Stimulated activated CD4-positive, alpha-beta T cell treated with anti-CD3 and anti-CD28 coated beads, TNF-alpha, amount 100 ng/mL, for 1 hour (primary cell): ENCODE data around the gene PDLIM5.
A peak's percentile ranks its signal among the peaks of the same experiment; 100 is the strongest.
"Not testable (repeated sequence)": the region's sequence is repeated elsewhere in the genome, so short reads cannot be mapped to it uniquely, and the experiment has no call there.

Source experiments
- DNase-seq, 3 donors: peaks; one replicate each; pipeline ENCODE4 v3.0.0-alpha.2; 2020; ENCODE audit warnings: low read depth in 3 of 3, low spot score in 1 of 3

Gene PDLIM5, protein sequence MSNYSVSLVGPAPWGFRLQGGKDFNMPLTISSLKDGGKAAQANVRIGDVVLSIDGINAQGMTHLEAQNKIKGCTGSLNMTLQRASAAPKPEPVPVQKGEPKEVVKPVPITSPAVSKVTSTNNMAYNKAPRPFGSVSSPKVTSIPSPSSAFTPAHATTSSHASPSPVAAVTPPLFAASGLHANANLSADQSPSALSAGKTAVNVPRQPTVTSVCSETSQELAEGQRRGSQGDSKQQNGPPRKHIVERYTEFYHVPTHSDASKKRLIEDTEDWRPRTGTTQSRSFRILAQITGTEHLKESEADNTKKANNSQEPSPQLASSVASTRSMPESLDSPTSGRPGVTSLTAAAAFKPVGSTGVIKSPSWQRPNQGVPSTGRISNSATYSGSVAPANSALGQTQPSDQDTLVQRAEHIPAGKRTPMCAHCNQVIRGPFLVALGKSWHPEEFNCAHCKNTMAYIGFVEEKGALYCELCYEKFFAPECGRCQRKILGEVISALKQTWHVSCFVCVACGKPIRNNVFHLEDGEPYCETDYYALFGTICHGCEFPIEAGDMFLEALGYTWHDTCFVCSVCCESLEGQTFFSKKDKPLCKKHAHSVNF

DNA sequence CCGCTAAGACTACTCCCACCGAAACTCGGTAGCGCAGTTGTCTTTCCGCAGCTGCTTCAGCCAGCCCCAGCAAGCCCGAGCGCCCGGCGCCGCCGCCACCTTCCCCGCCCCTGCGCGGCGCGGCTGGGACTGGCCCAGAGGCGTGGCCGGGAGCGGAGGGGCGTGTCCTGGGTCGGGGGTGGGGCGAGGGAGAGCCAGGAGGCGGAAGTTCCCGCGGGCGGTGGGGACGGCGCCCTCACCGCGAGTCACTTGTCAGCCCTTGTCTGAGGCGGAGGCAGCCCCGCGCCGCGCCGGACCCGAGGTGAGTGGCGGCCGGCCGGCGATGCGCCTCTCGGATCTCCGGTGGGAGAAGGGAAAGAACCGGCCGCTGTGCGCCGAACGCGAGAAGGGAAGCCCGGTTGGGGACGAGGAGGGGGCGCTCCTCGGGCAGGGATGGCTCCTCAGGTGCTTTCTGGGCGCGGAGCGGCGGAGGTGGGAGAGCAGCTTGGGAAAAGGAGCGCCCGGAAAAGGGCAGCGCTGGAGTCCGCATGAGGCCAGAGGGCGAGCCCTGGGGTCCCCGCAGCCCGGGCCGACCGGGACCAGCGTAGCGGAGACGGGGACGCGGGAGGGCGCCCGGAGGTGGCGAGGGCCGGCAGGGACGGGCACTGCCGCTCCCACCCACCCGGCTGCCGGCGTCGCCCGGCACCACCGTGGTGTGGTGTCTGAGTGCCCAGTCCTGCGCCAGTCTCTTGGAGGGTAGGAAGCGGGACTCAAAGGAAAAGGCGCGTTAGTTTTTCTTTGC is at the start of gene PDLIM5:
Gene PDLIM5, plus strand, starts transcription at position 248 of the 781 bp plus-strand sequence. CDS start 3,347 bp downstream, outside the sequence.
- peak; percentile 65 to 85 (median 80) for DNase-seq

DNA sequence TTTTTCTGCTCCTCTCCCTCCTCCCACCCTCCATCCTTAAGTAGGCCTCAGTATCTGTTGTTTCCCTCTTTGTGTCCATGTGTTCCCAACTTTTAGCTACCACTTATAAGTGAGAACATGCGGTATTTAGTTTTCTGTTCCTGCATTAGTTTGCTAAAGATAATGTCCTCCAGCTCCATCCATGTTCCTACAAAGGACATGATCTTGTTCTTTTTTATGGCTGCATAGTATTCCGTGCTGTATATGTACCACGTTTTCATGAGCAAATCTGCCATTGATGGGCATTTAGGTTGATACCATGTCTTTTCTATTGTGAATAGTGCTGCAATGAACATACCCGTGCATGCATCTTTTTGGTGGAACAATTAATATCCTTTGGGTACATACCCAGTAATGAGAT is 49.3 kb upstream of the PDLIM5 start:
- DNase-seq = not testable (repeated sequence)

DNA sequence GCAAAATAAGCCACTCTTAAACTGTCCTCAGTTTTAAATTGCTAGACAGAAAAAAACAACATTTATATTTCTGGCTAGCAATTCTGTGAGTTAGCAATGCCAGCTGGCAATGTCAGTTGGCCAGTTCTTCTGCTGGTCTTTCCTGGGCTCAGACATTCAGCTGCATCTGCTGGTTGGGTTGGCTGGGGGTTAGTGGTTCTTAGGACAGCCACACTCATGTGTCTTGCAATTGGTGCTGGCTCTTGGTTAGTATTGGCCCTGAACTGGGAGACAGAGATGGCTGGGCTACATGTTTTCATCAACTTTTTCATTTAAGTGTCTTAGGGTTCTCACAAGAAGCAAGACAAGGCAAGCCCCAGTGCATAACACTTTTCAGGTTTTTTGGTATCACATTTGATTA is 48.0 kb upstream of the PDLIM5 start:
- no peak for DNase-seq

DNA sequence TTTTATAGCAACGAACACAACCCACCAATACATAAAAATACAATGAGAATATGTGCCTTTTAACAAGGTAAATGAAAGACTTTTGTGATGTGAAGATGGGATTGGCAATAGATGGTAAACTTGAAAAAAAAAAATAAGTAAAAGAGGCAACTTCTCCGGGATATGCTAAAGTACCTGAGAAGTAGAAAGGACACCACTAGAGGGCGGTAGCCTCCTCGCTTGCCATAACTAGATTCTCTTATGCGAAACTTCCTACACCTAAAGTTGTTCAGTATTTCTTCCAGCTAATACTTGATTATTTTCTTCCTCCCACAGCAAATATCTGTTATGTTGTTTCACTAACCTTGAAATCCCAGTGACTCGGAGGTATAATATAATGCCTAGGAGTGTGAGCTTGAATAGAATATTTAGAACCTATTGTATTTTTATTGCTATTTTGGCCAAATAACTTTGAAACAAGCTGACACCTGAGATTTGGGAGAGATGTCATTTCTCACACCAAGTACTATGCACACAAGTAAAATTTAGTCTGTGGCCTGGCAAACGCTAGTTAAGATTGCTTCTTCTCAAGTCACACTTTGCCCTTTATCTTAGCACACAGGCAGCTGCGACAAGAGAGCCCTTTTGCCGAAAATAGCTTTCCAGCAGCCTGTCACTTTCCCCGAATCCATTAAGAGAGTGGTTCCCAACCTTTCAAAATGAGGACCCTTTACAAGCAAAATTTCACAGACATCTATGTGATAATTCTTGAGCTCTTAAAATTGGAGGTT is 44.9 kb upstream of the PDLIM5 start:
- peak; percentile 6 to 14 (median 13) for DNase-seq

- DNase-seq = no peak
These were observed 43.9 kb upstream of the PDLIM5 start for GRCh38 chr4:94407846-94408245.

DNA sequence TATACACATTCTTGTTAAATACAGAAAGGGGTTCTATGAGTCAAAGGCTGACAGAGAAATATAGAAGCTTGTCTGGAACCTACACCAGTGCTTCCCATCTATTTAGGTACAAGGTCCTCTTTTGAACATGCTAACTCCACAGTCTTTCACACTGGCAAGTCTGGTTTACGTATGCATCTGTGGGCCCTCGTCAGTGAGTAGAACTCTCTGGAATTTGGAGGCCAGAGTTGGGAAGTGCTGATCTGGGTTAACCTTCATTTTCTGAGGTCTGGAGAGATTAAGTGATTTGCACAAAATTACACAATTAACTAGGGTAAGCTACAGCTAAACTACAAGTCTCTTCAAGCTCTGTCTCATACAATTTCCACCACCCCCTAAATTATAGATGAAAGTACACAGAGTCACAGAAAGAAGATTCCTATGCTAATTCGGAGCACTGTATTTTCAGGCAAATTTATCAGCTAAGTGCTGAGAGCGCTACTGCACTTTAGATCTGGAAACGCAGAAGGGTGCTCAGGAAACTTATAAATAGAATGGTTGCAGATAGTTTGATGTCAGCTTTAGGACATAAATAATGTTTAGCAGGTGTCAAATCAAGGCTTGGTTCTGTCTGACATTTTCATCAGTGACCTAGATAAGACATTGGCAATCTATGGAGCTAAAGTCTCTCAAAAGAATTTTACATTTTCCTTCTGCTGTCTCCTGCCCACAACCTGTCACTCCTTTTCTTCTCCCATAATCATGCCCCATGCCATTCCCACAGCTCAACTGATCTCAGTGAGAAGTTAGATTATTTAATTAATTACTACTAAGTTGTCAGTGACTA is 43.0 kb upstream of the PDLIM5 start:
- DNase-seq = no peak

- no peak for DNase-seq
These were observed 42.4 kb upstream of the PDLIM5 start for GRCh38 chr4:94409375-94409679.

DNA sequence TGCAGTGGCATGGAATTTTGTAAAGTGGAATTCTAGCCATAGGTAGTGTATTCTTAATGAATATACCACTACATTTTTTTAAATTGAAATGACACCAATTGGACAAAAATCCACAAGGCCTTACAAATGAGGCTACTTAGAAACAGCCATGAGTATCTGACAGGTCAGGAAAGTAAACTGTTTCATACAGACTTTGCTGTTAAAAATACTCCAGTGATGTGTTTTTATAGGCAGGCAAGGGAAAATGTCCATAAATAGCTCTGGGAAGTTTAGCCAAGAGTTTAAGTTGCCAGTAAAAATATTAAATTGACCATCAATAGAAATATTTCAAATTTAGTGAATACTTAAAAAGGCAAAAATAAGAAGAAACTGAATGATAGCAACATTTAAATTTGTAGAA is 41.8 kb upstream of the PDLIM5 start:
- no peak for DNase-seq

GRCh38 chr4:94410678-94411206 is 41.0 kb upstream of the PDLIM5 start:
- DNase-seq = no peak

GRCh38 chr4:94411296-94411695 is 40.4 kb upstream of the PDLIM5 start:
- DNase-seq = no peak

DNA sequence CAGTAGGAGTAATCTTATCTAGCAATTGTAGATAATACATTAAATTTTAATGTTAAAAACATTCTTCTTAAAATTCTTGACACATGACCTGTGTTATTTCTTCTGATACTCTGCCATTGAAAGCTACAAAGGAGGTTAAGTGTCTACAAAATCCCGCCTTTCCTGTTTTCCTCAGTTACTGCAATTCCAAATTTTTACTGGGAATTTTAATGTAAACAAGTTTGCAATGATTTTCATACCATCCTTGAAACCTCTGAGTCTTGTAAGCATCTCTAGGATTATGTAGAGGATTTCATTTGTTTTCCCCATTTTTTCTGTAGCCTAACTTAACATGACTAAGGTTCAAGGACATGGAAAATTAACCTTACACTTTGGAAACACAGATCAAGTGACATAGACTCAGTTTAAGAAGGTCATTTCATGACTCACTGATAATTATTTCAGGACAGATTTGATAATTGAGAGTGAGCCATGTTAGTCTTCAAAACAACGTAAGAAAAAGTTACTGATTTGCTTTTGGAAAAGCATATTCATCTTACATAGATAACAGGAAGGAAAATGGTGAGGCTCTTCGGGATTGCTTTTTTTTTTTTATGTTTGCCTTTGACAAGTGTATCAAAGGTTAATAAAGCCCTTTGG is 39.6 kb upstream of the PDLIM5 start:
- no peak for DNase-seq

DNA sequence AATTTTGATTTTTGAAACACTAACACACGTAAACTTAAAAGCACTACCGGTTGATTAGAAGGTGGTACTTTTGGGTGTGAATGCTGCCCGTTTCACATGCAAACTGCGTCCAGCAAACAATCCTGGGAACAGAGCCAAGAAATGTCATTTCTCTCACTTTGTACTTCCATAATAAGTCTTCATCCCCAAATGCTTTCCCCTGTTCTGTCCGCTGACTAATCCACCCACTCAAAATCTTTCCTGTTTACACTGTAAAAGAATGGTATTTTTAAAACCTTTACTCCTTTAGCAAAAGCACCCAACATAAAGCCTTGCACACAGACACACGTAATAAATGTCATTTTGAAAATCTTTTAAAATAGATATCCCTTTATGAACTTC is 39.1 kb upstream of the PDLIM5 start:
- DNase-seq = no peak

GRCh38 chr4:94413085-94413840 is 38.5 kb upstream of the PDLIM5 start:
- DNase-seq = no peak

GRCh38 chr4:94414907-94415306 is 36.8 kb upstream of the PDLIM5 start:
- no peak for DNase-seq

DNA sequence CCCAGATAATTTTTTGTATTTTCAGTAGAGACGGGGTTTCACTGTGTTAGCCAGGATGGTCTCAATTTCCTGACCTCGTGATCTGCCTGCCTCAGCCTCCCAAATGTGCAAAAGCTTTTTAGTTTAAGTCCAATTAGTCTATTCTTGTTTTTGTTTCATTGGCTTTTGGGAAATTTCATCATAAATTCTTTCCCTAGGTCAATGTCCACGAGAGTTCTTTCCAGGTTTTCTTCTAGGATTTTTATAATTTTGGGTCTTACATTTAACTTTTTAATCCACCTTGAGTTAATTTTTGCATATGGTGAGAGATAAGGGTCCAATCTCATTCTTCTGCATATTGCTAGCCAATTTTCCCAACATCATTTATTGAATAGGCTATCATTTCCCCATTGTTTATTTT is 36.3 kb upstream of the PDLIM5 start:
- no peak for DNase-seq

- DNase-seq = no peak
These were observed 35.4 kb upstream of the PDLIM5 start for GRCh38 chr4:94416335-94416734.

- DNase-seq = no peak
These were observed 34.8 kb upstream of the PDLIM5 start for GRCh38 chr4:94416981-94417380.

- no peak for DNase-seq
These were observed 32.2 kb upstream of the PDLIM5 start for GRCh38 chr4:94419549-94419948.

DNA sequence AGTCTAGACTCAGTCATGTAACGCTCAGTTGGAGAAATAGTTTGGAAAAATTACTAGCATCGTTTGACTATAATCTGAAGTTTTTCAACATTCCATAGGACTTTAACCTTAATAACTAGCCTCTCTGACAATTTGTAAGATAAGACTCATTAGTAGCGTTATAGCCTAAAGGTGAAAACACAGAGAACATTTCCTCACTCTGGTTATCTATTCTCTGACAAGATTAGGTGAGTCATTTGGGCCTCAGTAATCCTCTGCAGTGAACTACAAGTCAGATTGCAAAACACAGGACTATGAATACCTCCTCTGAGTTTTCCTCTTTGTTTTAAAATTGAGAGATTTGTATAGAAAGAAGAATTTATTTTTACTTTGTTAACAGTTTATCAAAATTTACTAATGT is 31.8 kb upstream of the PDLIM5 start:
- DNase-seq = no peak
